ENCODE results near the gene ATP5PO.
"Not testable (repeated sequence)": the region's sequence is repeated elsewhere in the genome, so short reads cannot be mapped to it uniquely, and the experiment has no call there.

ATP5PO gene

DNA sequence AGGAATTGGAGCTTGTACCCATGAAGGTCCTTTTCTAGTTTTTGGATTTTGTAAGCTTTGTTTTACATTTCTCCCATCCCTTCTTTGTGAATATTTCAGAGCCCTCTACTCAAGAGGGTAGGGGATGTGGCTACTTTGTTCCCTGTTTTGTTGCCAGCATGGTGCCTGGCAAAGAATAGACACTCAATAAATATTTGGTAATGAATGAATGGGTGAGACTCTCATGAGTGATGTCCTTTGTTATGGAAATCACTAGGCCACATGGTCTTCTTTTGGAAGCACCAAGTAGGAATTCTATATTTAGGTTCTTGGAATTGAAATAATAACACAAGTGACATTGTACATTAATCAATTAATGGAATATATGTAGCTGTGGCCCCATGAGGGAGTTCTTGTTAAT, 26.8 kb upstream of the ATP5PO start:
- DNase-seq (ENCODE audit: extremely low read depth in 1 of 2, low read depth in 1 of 2), result no peak

DNA sequence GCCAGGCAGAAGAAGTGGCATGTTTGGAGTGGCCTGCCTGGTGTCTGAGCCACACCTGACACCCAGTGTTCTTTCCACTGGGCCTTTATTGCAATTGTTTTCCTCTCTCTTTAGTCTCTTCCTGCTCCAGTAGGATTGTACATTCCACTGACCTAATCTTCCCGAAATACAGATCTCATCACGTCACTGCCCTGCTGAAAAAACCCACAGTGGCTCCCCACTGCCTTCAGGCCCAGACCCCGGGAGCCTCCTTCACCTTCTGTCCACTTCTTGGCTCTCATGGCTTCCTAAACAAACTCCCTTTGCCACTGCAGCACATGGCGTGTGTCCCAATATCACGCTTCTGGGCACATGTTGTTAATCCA, 25.3 kb upstream of the ATP5PO start:
- no peak for DNase-seq (ENCODE audit: extremely low read depth in 1 of 2, low read depth in 1 of 2)

DNA sequence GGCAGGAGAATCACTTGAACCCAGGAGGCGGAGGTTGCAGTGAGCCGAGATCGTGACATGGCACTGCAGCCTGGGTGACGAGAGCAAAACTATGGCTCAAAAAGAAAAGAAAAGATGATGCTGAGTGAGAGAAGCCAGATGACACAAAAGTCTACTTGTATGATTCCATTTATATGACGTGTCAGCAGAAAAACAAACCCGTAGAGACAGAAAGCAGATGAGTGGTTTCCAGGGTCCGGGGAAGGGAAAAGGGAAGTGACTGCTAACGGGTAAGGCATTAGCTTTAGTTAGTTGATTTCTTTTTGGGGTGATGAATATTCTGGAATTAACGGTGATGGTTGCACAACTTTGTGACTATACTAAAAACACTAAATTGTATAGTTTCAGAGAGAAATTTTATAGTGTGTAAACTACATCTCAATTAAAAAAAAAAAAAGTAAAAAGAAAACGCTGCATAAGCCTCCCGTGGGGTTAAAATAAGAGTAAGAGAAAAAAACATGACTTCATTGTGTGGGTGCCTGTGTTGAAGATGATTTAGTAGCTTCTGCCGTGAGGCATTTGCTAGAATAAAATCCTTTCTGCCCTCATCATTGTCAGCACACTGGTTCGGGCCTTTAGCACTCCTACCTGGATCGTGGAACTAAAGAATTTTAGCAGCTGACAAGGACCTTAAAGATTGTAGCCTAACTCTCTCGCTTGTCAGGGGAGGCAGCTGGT, 24.7 kb upstream of the ATP5PO start:
- DNase-seq (ENCODE audit: extremely low read depth in 1 of 2, low read depth in 1 of 2), result no peak

DNA sequence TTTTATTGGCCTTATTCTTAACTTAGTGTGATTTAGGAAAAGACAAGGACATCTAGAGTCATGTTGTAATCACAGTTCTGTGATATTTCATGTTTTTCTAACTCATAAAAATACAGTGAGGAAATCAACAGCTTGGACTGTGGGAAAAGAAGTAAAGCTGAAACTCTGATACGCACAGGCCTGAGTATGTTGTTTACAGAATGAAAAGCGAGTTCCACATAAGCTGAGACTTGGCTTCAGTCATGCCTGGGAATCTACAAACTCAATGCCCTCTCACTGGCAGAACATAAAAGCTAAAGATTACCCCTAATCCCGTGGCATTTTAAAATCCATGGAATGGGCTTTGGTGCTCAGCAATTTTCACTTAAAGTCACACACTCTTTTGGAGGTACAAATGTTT, 23.6 kb upstream of the ATP5PO start:
- DNase-seq (ENCODE audit: extremely low read depth in 1 of 2, low read depth in 1 of 2), result no peak

DNA sequence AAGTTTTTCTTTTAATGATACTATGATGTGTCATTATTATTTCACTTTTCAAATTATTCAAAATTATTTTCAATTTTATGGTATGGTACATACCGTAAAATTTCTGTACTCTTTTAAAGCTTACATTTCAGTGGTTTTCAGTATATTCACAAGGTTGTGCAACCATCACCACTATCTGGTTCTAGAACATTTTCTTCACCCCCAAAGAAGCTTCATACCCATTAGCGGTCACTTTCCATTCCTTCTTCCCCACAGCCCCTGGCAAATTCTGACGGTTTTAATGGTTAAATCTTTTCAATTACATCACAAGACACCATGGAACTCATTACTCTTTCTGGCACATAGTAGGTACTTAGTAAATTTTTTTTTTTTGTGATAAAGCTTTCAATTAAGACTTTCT, 22.8 kb upstream of the ATP5PO start:
- DNase-seq (ENCODE audit: extremely low read depth in 1 of 2, low read depth in 1 of 2), result no peak

DNA sequence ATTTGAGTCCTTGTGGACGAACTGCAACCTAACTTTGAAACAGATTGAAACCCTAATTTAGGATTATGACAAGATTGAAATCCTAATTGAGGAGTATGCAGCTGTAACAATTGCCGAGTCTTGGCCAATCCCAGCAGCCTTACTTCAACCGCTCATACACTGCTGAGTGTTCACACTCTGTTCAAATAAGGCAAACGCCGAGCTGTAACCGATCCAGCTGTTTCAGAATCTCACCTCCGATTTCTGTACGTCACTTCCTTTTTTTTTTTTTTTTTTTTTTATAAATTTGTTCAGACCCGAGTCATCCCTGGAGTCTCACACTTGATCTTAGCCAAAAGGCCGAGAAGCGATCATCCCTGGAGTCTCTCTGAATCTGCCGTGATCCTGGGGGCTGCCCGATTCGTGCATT, 22.3 kb upstream of the ATP5PO start:
- DNase-seq (ENCODE audit: extremely low read depth in 1 of 2, low read depth in 1 of 2), result no peak

DNA sequence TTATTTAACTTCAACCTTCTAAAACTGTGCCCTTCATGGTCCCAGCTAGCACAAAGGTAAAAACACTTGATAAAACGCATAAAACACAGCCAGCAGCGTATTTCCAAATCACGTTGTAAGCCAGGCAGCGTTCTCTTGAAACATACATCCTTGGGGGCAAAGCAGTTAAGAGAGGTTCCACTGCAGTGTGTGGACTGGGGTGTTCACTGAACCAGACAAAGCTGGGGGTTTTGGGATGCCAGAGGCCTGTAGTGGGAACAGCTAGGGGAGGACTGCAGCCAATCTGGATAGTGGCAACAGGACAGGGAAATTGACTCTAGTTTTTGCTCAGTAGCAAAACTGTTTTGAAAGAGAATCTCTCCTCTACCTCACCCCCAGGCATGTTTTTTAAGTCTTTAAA, 21.5 kb upstream of the ATP5PO start:
- no peak for DNase-seq (ENCODE audit: extremely low read depth in 1 of 2, low read depth in 1 of 2)

DNA sequence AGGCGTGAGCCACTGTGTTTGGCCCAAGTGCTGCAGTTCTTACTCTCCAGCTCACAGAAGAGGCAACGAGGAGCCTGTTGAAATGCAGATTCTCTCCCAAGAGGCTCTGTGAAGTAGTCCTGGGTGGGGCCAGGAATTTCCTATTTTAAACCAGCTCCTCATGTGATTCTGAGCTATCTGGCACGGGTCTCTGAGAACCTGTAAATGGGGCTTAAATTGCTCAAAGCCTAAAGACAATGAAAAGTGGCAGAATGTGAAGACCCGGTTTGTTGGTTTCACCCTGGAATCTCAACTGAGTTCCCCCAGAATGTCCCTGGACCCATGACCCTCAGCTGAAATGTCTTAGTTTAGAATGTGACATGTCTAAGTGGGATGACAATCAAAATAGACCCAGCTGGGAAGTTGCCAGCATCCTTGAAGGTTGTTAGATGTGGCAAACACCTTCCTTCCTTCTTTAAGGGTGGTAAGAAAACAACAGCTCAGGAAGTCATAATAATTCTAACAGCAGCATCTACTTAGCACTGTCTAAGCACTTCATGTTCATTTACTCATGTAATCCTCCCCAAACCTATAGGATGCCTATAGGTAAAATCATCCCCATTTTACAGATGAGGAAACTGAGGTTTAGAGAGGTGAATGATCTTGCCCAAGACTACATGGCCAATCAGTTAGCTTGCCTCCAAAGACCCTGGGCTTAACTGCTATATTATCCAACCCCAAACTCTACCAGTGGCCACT, 20.9 kb upstream of the ATP5PO start:
- no peak for DNase-seq (ENCODE audit: extremely low read depth in 1 of 2, low read depth in 1 of 2)

DNA sequence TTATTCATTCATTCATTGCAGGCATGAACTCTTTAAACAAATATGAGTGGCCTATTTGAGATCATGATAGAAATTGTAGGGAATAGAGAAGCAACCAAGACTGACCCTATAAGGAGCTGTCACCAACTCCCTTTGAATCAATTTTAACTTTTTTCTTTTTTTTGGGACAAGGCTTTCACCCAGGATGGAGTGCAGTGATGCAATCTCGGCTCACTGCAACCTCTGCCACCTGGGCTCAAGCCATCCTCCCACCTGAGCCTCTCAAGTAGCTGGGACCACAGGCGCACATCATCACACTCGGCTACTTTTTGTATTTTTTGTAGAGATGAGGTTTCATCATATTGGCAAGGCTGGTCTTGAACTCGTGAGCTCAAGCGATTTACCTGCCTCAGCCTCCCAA, 17.1 kb upstream of the ATP5PO start:
- no peak for DNase-seq (ENCODE audit: extremely low read depth in 1 of 2, low read depth in 1 of 2)

DNA sequence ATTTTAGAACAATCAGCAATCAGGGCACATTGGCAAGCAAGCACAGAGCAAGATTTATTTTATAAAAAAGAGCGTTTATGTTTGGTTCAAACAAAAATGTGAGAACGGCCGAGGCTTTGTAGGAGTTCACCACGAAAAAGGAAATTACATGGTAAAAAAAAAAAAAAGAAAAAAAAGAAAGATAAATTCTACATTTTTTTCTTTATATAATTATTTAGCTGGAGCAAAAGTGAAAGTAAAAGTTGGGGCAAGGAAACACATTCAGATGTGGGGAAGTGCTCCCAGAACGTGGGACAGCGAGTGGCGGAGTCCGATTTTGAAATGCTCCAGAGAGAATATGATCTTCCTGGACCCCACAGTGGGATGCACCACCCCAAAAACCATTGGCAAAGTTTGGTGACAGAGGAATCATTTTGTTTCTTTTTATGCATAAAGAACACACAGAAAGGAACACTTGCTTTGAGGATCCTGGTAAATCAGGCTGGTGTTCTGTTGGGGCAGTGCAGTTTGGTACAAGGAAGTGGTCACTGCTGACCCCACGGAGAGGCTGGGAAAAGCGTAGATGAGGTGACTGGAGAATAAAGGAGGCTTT, 16.3 kb upstream of the ATP5PO start:
- DNase-seq (ENCODE audit: extremely low read depth in 1 of 2, low read depth in 1 of 2), result no peak

DNA sequence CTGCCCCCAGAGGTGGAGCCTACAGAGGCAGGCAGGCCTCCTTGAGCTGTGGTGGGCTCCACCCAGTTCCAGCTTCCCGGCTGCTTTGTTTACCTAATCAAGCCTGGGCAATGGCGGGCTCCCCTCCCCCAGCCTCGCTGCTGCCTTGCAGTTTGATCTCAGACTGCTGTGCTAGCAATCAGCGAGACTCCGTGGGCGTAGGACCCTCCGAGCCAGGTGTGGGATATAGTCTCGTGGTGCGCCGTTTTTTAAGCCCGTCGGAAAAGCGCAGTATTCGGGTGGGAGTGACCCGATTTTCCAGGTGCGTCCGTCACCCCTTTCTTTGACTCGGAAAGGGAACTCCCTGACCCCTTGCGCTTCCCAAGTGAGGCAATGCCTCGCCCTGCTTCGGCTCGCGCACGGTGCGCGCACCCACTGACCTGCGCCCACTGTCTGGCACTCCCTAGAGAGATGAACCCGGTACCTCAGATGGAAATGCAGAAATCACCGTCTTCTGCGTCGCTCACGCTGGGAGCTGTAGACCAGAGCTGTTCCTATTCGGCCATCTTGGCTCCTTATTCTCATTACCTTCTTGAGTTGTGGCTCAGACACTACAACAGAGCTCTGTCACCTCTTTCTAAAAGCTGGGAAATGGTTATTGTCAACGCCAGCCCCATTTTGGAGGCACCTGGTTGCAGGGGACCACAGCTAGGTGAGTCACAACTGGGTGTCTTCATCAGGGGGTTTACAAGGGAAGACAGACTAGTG, 15.6 kb upstream of the ATP5PO start:
- peak in 1 of 2 donors; percentile 73 for DNase-seq (ENCODE audit: extremely low read depth in 1 of 2, low read depth in 1 of 2)

DNA sequence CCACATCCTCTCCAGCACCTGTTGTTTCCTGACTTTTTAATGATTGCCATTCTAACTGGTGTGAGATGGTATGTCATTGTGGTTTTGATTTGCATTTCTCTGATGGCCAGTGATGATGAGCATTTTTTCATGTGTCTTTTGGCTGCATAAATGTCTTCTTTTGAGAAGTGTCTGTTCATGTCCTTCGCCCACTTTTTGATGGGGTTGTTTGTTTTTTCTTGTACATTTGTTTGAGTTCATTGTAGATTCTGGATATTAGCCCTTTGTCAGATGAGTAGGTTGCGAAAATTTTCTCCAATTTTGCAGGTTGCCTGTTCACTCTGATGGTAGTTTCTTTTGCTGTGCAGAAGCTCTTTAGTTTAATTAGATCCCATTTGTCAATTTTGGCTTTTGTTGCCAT, 10.6 kb upstream of the ATP5PO start:
- DNase-seq (ENCODE audit: extremely low read depth in 1 of 2, low read depth in 1 of 2), result not testable (repeated sequence)

DNA sequence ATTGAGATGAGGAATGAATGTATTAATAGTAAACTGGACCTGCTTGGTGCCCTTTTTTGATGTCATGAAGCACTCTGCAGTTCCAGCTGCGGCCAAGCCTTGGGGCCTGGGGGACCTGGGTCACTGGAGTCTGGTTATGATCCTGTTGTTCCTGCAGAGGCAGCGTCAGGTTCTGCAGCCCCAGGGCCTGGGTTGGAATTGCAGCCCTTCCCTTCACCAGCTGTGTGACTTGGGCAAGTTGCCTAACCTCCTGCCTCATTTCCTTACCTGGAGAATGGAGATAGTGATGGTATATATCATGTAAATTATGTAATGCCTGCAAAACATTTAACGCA, 9.1 kb upstream of the ATP5PO start:
- no peak for DNase-seq (ENCODE audit: extremely low read depth in 1 of 2, low read depth in 1 of 2)

DNA sequence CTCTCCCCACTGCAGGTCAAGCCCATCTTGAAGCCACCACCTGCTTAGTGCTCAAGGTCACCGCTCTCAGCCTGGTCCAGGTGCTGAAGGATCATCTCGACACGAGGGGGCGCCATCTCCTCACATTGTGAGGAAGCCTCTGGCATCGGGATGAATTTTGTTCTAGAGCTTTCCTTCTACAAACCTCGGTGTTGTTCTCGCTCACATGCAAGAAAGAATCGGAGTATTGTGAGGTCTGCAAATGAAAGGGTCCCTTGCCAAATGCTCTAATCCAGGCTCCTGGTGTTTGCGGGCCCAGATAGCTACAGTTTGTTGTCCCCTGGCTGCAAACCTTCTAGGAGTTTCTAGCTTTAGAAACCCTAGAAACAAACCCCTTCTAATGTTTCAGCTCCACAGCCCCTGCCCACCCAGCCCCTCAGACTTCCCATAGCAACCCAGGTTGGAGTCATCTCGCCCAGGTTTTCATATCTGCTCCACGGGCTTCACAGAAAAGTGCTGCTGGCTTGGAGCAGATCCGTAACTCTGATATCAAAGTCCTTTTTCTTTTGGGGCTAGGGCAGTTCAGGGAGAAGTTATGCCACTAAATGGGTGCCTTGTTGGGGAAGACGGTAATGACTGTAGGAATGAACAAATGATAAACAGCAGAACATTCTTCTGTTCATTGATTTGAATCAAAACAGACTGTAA, 8.6 kb upstream of the ATP5PO start:
- DNase-seq (ENCODE audit: extremely low read depth in 1 of 2, low read depth in 1 of 2), result peak; percentile 55 to 76

DNA sequence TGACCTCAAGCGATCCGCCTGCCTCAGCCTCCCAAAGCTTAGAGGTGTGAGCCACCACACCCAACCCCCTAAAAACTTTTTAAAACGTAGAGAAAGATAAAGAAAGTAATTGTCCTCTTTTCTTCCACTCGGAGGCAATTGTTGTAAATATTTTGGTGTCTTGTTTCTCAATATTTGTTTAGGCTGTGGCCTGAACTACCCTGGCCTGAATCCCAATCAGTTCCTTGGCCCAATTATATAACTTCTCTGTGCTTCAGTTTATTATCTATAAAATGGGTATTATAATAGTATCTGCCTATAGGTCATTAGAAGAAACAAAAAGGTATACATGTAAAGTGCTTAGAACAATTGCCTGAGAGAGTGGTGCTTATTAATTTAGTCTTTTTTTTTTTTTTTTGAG, 1.8 kb upstream of the ATP5PO start:
- DNase-seq (ENCODE audit: extremely low read depth in 1 of 2, low read depth in 1 of 2), result no peak

DNA sequence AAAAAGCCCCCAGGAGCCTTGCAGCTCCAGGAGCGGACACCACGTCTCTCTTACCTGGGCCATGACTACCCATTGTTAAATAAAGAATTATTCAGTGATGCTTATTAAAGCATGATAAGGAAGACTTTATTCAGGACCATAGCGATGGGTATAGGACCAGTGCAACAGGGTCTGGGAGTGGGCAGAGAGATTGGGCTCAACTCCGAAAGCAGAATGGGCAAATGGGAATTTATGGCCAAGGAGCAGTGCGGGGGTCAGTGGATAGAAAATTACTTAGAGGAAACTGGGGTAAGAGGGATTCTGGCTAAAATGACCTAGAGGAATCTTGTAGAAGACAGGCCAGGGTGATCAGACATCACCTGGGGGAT, 580 bp upstream of the ATP5PO start:
- DNase-seq (ENCODE audit: extremely low read depth in 1 of 2, low read depth in 1 of 2), result no peak

DNA sequence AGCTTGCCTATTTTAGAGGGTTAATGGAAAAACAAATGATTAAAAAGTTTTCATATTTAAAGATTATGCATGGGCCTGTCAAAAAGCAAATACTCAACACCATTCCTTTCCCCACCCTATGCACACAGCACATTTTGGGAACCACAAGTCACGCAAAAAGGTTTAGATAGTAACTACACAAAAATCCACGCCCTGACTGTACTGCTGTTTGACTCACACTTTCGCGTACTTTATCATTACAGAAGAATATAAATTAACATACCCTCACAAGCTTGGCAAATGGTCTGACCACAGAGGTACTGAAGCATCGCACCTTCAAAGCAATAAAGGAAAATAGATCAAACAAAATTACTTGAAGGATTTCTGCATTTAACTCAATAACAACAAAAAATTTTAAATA, 1.4 kb downstream of the ATP5PO start:
- no peak for DNase-seq (ENCODE audit: extremely low read depth in 1 of 2, low read depth in 1 of 2)

DNA sequence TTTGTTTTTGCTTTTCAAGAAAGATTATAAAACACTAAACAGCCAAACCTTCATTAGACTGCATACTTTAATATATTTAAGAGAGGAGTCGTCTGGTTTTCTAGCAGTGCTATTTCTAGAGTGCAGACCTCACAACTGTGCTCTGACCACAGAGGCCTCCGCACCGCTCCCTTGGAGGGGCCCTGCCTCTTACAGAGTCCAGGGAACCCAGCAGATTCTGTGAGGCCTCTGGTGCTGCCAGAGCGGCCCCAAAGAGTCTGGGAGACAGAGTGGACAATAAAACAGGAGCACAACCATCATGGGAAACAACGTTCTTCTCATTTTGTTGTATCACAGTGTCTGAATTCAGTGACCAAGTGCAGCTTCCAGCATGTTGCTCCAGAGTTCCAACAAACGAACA, 5.8 kb downstream of the ATP5PO start:
- DNase-seq (ENCODE audit: extremely low read depth in 1 of 2, low read depth in 1 of 2), result no peak

DNA sequence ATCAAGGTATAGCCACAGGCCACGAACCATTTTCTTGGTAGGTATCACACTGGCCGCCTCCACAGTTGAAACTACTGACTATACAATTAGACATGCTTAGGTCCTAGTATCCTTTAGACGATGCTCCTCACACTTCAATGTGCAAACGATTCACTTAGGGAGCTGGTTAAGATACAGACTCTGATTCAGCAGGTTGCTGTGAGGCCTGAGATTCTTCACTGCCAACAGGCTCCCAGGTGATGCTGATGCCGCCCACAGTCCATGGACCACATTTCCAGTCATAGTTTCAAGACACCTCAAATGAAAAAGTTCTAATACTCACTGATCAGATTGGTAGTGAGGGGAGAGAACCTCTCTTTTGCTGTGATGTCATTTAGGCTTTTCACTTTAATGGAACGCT, 6.8 kb downstream of the ATP5PO start:
- peak in 1 of 2 donors; percentile 56 for DNase-seq (ENCODE audit: extremely low read depth in 1 of 2, low read depth in 1 of 2)

DNA sequence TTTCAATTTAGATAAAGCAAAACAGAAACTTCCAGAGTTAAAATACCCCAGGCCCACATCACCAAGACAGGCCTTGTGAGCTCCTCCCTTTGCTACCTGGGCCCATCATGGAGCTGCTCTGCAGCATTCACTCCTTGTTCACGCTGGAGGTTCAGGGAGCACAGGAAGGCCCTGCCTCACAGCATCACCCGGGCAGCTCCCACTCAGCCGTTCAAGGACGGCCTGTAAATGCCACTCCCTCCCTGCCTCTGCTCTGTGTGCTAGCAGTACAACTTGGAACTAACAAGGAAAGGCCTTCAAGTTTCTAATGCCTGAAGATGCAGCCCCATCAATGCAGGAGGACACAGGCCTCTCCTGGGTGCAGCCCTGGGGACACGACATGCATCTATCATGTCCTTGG, 11.6 kb downstream of the ATP5PO start:
- DNase-seq (ENCODE audit: extremely low read depth in 1 of 2, low read depth in 1 of 2), result no peak

DNA sequence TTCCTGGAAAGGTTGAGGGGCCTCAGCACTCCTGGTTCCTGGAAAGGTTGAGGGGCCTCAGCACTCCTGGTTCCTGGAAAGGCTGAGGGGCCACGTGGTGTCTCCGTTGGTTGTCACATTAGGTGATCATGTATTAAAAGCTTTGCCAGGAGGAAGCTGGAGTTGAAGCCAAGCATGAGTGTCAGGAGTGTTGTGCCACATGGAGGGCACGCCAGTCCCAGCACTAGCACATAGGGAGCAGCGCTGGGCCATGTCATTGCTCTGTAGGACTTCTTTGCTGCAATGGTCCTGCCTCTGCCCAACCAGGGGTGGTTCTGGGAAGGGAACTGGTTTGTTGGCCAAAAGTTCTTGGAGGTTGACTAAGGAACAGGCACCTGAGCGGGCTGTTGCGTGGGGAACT, 13.3 kb downstream of the ATP5PO start:
- no peak for DNase-seq (ENCODE audit: extremely low read depth in 1 of 2, low read depth in 1 of 2)
